ENCODE measurements around the gene CNTNAP2. TPM values are rescaled to one million over a fixed set of nuclear protein-coding genes. Genes with fewer than 3 reads are reported as not detected.

The CNTNAP2 gene
- total and polyA plus RNA-seq, 2 of the 13 experiments (the other 11 are each of a cell fraction or from before 2014, with no cell fraction given), result 0.40 to 0.42 TPM

DNA sequence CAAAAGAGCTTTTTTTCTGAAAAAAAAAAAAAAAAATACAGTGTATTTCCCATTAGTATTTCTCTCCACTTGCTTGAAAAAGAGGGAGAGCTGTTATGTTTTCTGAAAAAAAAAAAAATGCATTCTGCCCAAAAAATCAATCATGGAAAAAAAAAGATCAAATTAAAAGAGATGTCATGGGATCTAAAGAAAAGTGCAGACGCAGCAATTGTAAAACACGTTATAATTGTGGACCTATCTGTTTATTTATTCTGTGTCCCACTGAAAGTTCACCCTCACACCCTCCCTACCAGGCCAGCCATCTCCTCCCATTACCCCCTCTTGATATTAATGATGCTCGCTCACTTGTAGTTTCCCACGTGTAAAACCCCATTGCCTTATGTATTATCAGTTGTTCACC is 1800.0 kb downstream of the CNTNAP2 start (continued):
- TF ChIP-seq, protein P1, sequence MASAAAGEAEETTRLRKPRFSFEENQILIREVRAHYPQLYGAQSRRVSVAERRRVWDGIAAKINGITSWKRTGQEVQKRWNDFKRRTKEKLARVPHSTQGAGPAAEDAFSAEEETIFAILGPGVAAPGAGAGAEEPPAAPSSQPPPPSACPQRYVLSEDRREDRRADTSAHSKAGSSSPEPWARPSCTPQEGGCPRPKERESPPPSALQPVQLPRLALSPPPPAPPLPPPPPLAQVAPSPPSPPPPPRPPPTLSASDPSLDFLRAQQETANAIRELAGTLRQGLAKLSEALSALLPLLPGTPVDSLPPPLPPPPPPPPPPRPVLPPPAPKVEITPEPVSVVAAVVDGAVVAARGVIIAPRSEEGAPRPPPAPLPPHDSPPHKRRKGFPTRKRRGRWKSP (CRISPR knock-in tag; IDR thresholded peaks at IDR 0.05), result no peak
- no peak for TF ChIP-seq HHEX (CRISPR knock-in tag; IDR thresholded peaks at IDR 0.05)
- no peak for TF ChIP-seq JUND (CRISPR knock-in tag; IDR thresholded peaks at IDR 0.05)
- TF ChIP-seq, protein P2, sequence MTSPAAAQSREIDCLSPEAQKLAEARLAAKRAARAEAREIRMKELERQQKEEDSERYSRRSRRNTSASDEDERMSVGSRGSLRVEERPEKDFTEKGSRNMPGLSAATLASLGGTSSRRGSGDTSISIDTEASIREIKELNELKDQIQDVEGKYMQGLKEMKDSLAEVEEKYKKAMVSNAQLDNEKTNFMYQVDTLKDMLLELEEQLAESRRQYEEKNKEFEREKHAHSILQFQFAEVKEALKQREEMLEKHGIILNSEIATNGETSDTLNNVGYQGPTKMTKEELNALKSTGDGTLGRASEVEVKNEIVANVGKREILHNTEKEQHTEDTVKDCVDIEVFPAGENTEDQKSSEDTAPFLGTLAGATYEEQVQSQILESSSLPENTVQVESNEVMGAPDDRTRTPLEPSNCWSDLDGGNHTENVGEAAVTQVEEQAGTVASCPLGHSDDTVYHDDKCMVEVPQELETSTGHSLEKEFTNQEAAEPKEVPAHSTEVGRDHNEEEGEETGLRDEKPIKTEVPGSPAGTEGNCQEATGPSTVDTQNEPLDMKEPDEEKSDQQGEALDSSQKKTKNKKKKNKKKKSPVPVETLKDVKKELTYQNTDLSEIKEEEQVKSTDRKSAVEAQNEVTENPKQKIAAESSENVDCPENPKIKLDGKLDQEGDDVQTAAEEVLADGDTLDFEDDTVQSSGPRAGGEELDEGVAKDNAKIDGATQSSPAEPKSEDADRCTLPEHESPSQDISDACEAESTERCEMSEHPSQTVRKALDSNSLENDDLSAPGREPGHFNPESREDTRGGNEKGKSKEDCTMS (CRISPR knock-in tag; conservative IDR thresholded peaks at IDR 0.05), result no peak
- no peak for TF ChIP-seq CREB1 (IDR thresholded peaks at IDR 0.05)
- TF ChIP-seq CREB1 (CRISPR knock-in tag; IDR thresholded peaks at IDR 0.05), result no peak
- no peak for TF ChIP-seq SIN3B (IDR thresholded peaks at IDR 0.05; ENCODE audit: low read length)
- TF ChIP-seq NCOA5 (CRISPR knock-in tag; IDR thresholded peaks at IDR 0.05), result no peak
- TF ChIP-seq NR1H2 (CRISPR knock-in tag; IDR thresholded peaks at IDR 0.05; ENCODE audit: borderline replicate concordance, low read depth), result no peak

DNA sequence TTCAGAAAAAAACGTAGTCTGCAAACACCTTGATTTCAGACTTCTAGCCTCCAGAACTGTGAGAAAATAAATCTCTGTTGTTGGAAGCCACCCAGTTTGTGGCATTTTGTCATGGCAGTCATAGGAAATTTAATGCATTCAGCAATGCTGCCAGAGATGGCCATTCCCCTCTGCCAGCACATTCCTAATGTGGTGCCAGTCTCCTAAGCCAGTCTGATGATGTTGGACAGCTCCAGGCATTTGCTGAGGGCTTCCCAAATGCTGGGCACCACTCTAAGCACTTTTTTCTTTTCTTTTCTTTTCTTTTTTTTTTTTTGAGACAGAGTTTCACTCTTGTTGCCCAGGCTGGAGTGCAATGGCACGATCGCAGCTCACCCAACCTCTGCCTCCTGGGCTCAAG is 1807.2 kb downstream of the CNTNAP2 start:
- no peak for DNase-seq (ENCODE audit: low spot score)
- no peaks in the 10 kb centered on the region for H3K36me3 ChIP-seq (replicated peaks in 1 of 2; ENCODE audit: control insufficient read depth in 1 of 2, insufficient read depth in 2 of 2, low read length in 2 of 2)
- no peaks in the 10 kb centered on the region for H3K27me3 ChIP-seq (ENCODE audit: control insufficient read depth in 1 of 2, insufficient read depth in 2 of 2, low read length in 2 of 2)
- BruUV-seq (replicated peaks), result no TSS peak
- no peaks in the 10 kb centered on the region for H3K4me1 ChIP-seq (ENCODE audit: insufficient read depth, low read length)
- whole genome bisulfite sequencing (ENCODE audit: low lambda C conversion rate), result 48% methylated on average over 3 of the region's 3 CpGs
- H3K79me2 ChIP-seq (ENCODE audit: insufficient read depth, low read length), result no peaks in the 10 kb centered on the region
- POLR2A ChIA-PET, result no interaction called here
- H2AFZ ChIP-seq (ENCODE audit: low read length), result no peak overlapping the region
- no peaks in the 10 kb centered on the region for H4K20me1 ChIP-seq (ENCODE audit: insufficient read depth, low read length)
- ATAC-seq, result no peak
- FAIRE-seq, result no peak
- CTCF ChIA-PET (ENCODE audit: low intra/inter-chr PET ratio, low total read pairs), result no interaction called here
- H3K9me3 ChIP-seq (ENCODE audit: low read length), result no peaks in the 10 kb centered on the region
- in situ Hi-C loops (cut with HindIII; ENCODE audit: extremely low pct_ligation_motif_present, low pct_unique_long_range_greater_than_20kb), result no loop called here
- H3K9ac ChIP-seq (ENCODE audit: insufficient read depth, low read depth, low read length), result no peak overlapping the region
- intact Hi-C loops (cut with micrococcal nuclease; ENCODE audit: unreplicated experiment), result no loop called here
- no peak overlapping the region for H3K4me3 ChIP-seq (replicated peaks in 1 of 3; ENCODE audit: insufficient read depth in 1 of 3, low read depth in 2 of 3, low read length in 3 of 3)
- no peak overlapping the region for H3K4me2 ChIP-seq (ENCODE audit: low read depth, low read length)
- H3K27ac ChIP-seq (ENCODE audit: extremely low read length, insufficient read depth, low read length), result no peak overlapping the region
- TF ChIP-seq, protein P3, sequence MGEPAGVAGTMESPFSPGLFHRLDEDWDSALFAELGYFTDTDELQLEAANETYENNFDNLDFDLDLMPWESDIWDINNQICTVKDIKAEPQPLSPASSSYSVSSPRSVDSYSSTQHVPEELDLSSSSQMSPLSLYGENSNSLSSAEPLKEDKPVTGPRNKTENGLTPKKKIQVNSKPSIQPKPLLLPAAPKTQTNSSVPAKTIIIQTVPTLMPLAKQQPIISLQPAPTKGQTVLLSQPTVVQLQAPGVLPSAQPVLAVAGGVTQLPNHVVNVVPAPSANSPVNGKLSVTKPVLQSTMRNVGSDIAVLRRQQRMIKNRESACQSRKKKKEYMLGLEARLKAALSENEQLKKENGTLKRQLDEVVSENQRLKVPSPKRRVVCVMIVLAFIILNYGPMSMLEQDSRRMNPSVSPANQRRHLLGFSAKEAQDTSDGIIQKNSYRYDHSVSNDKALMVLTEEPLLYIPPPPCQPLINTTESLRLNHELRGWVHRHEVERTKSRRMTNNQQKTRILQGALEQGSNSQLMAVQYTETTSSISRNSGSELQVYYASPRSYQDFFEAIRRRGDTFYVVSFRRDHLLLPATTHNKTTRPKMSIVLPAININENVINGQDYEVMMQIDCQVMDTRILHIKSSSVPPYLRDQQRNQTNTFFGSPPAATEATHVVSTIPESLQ (CRISPR knock-in tag; conservative IDR thresholded peaks at IDR 0.05), result no peak
- TF ChIP-seq, protein P4, sequence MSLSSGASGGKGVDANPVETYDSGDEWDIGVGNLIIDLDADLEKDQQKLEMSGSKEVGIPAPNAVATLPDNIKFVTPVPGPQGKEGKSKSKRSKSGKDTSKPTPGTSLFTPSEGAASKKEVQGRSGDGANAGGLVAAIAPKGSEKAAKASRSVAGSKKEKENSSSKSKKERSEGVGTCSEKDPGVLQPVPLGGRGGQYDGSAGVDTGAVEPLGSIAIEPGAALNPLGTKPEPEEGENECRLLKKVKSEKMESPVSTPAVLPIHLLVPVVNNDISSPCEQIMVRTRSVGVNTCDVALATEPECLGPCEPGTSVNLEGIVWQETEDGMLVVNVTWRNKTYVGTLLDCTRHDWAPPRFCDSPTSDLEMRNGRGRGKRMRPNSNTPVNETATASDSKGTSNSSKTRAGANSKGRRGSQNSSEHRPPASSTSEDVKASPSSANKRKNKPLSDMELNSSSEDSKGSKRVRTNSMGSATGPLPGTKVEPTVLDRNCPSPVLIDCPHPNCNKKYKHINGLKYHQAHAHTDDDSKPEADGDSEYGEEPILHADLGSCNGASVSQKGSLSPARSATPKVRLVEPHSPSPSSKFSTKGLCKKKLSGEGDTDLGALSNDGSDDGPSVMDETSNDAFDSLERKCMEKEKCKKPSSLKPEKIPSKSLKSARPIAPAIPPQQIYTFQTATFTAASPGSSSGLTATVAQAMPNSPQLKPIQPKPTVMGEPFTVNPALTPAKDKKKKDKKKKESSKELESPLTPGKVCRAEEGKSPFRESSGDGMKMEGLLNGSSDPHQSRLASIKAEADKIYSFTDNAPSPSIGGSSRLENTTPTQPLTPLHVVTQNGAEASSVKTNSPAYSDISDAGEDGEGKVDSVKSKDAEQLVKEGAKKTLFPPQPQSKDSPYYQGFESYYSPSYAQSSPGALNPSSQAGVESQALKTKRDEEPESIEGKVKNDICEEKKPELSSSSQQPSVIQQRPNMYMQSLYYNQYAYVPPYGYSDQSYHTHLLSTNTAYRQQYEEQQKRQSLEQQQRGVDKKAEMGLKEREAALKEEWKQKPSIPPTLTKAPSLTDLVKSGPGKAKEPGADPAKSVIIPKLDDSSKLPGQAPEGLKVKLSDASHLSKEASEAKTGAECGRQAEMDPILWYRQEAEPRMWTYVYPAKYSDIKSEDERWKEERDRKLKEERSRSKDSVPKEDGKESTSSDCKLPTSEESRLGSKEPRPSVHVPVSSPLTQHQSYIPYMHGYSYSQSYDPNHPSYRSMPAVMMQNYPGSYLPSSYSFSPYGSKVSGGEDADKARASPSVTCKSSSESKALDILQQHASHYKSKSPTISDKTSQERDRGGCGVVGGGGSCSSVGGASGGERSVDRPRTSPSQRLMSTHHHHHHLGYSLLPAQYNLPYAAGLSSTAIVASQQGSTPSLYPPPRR (CRISPR knock-in tag; IDR thresholded peaks at IDR 0.05; ENCODE audit: borderline replicate concordance), result no peak
- TF ChIP-seq, protein P5, sequence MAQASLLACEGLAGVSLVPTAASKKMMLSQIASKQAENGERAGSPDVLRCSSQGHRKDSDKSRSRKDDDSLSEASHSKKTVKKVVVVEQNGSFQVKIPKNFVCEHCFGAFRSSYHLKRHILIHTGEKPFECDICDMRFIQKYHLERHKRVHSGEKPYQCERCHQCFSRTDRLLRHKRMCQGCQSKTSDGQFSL (CRISPR knock-in tag; IDR thresholded peaks at IDR 0.05), result no peak
